Fibroblast of mammary gland (primary cell): ENCODE data around the gene GDPD3.
A peak's percentile ranks its signal among the peaks of the same experiment; 100 is the strongest.

Experiments used
- DNase-seq: peaks from one replicate; pipeline ENCODE4 v3.0.0-alpha.2; 2010; ENCODE audit warnings: low read depth
- H3K4me3 ChIP-seq: 2 replicates; pipeline ENCODE4 v1.5.1; 2011; ENCODE audit warnings: low read depth, mild to moderate bottlenecking, low read length, moderate library complexity; ENCODE audit not compliant: control insufficient read depth
- CTCF ChIP-seq: conservative IDR thresholded peaks from 2 replicates; pipeline ENCODE4 v1.5.1; 2011; ENCODE audit warnings: low read depth, low read length, inconsistent platforms; ENCODE audit not compliant: control insufficient read depth, insufficient read depth

The GDPD3 gene

GRCh38 chr16:30064729-30065101 is 48.6 kb downstream of the GDPD3 start:
- H3K4me3 ChIP-seq = peak overlapping the region; percentile 43
- no peak for DNase-seq
- TF ChIP-seq CTCF = no peak

GRCh38 chr16:30063893-30064728 is 49.2 kb downstream of the GDPD3 start:
- TF ChIP-seq CTCF = no peak
- DNase-seq = peak; percentile 41
- peak overlapping the region; percentile 43 for H3K4me3 ChIP-seq

- no peak for DNase-seq
- H3K4me3 ChIP-seq = no peak overlapping the region
- no peak for TF ChIP-seq CTCF
Measured at GRCh38 chr16:30063278-30063892, 50.0 kb downstream of the GDPD3 start.

- no peak for TF ChIP-seq CTCF
- DNase-seq = no peak
- H3K4me3 ChIP-seq = no peak overlapping the region
Measured at GRCh38 chr16:30060836-30061554, 52.3 kb downstream of the GDPD3 start.

GRCh38 chr16:30060346-30060745 is 53.0 kb downstream of the GDPD3 start:
- TF ChIP-seq CTCF = no peak
- no peak overlapping the region for H3K4me3 ChIP-seq
- DNase-seq = no peak

- DNase-seq = no peak
- peak; percentile 57 for TF ChIP-seq CTCF
- H3K4me3 ChIP-seq = no peak overlapping the region
Measured at GRCh38 chr16:30054959-30055553, 58.3 kb downstream of the GDPD3 start.
